Suprapubic skin (tissue), 4 donors: ENCODE data around the gene FAM161B. TPM values are rescaled to one million over a fixed set of nuclear protein-coding genes. Genes with fewer than 3 reads are reported as not detected.
"Not testable (repeated sequence)": the region's sequence is repeated elsewhere in the genome, so short reads cannot be mapped to it uniquely, and the experiment has no call there.

Experiments
- DNase-seq, 2 donors: peaks; one replicate each; pipeline ENCODE4 v3.0.0-alpha.2; 2019; ENCODE audit warnings: low spot score in 2 of 2
- H3K27ac ChIP-seq: fragments of 200-600 bp; sonication (generic); one replicate; pipeline ENCODE4 v1.5.1; 2019
- H3K27me3 ChIP-seq: fragments of 200-600 bp; sonication (generic); one replicate; pipeline ENCODE4 v1.5.1; 2019
- H3K36me3 ChIP-seq: fragments of 200-600 bp; sonication (generic); one replicate; pipeline ENCODE4 v1.5.1; 2019
- H3K4me1 ChIP-seq: fragments of 200-600 bp; sonication (generic); one replicate; pipeline ENCODE4 v1.5.1; 2019
- H3K4me3 ChIP-seq: fragments of 200-600 bp; sonication (generic); one replicate; pipeline ENCODE4 v1.5.1; 2019; ENCODE audit warnings: mild to moderate bottlenecking
- H3K9me3 ChIP-seq: fragments of 200-600 bp; sonication (generic); one replicate; pipeline ENCODE4 v1.5.1; 2019
- EP300 ChIP-seq: sonication (generic); formaldehyde crosslinking; IDR thresholded peaks from one replicate; pipeline ENCODE4 v1.6.1; 2017; ENCODE audit warnings: antibody characterized with exemption
- POLR2A ChIP-seq, 2 donors: fragments of 450-650 bp; IDR thresholded peaks; one replicate each; pipeline ENCODE4 v1.6.1; 2017; ENCODE audit warnings: antibody characterized with exemption in 2 of 2, mild to moderate bottlenecking in 2 of 2, moderate library complexity in 2 of 2
- POLR2AphosphoS5 ChIP-seq, 3 donors: sonication (generic); formaldehyde crosslinking; IDR thresholded peaks; one replicate each; pipeline ENCODE4 v1.6.1; 2017; ENCODE audit warnings: antibody characterized with exemption in 3 of 3
- WGBS: methylation state at CpG from one replicate; pipeline ENCODE4 v1.1.5; 2018; 5-methylcytosine and 5-hydroxymethylcytosine counted together
- total RNA-seq, 4 donors: library from RNA; depleted of rRNA; stranded (reverse); fragments of >200 nt; gene quantifications; one replicate each; pipeline ENCODE4 v1.1.0, GENCODE V29; 2016
- TF ChIP-seq, protein P1 (sequence below), 2 donors: fragments of 200-600 bp in 1 of 2; fragments of 450-650 bp in 1 of 2; sonication (generic) in 1 of 2; IDR thresholded peaks; one replicate each; pipeline ENCODE4 v1.5.1; 2016 to 2019; ENCODE audit warnings: antibody characterized with exemption in 2 of 2, mild to moderate bottlenecking in 1 of 2, moderate library complexity in 1 of 2

FAM161B gene
- total RNA-seq, 4 donors from 2014 or later = 2.1 to 4.7 (median 3.5) TPM

DNA sequence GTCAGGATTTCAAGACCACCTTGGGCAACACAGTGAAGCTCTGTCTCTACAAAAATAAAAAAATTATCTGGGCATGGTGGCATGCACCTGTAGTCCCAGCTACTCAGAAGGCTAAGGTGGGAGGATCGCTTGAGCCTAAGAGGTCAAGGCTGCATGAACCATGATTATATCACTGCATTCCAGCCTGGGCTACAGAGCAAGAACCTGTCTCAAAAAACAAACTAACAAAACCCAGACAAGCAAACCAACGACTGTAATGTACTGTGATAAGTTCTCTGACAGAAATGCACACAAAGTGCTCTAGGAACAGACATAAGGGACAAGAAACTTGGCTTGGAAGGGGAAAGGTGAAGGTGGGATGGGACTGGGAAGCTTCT is 46.8 kb upstream of the FAM161B start:
- H3K36me3 ChIP-seq = peaks cover 8% of the 10 kb centered on the region
- no peaks in the 10 kb centered on the region for H3K27me3 ChIP-seq
- H3K27ac ChIP-seq = no peak overlapping the region
- H3K4me1 ChIP-seq = no peaks in the 10 kb centered on the region
- DNase-seq = no peak
- H3K4me3 ChIP-seq = no peak overlapping the region
- TF ChIP-seq, protein P1, sequence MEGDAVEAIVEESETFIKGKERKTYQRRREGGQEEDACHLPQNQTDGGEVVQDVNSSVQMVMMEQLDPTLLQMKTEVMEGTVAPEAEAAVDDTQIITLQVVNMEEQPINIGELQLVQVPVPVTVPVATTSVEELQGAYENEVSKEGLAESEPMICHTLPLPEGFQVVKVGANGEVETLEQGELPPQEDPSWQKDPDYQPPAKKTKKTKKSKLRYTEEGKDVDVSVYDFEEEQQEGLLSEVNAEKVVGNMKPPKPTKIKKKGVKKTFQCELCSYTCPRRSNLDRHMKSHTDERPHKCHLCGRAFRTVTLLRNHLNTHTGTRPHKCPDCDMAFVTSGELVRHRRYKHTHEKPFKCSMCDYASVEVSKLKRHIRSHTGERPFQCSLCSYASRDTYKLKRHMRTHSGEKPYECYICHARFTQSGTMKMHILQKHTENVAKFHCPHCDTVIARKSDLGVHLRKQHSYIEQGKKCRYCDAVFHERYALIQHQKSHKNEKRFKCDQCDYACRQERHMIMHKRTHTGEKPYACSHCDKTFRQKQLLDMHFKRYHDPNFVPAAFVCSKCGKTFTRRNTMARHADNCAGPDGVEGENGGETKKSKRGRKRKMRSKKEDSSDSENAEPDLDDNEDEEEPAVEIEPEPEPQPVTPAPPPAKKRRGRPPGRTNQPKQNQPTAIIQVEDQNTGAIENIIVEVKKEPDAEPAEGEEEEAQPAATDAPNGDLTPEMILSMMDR (IDR thresholded peaks at IDR 0.05) = no peak
- TF ChIP-seq POLR2AphosphoS5 (IDR thresholded peaks at IDR 0.05) = no peak
- H3K9me3 ChIP-seq = no peaks in the 10 kb centered on the region
- WGBS = 75% methylated on average over 2 of the region's 2 CpGs

DNA sequence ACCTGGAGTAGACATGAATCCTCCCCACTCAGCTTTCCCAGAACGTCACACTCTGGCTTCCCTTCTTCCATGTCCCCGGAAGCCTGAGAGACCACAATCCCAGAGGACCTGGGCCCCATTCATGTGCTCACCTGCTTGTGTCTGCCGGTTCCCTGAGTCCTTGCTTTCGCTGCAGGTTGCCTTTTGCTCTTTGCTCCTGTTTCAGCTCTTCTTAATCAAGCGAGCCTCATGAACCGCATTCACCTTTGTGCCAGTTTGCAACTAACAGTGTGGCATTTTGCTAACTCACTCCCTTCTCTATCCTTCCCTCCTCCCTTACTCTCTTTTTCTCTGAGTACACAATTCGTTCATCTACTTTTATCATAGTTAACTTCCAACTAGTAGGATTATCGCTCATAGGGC is 46.1 kb upstream of the FAM161B start:
- WGBS = 94% methylated on average over 8 of the region's 8 CpGs
- H3K27ac ChIP-seq = no peak overlapping the region
- H3K4me1 ChIP-seq = no peaks in the 10 kb centered on the region
- no peak overlapping the region for H3K4me3 ChIP-seq
- no peaks in the 10 kb centered on the region for H3K27me3 ChIP-seq
- TF ChIP-seq POLR2A (IDR thresholded peaks at IDR 0.05) = no peak
- TF ChIP-seq, protein P1 (IDR thresholded peaks at IDR 0.05) = no peak
- no peak for TF ChIP-seq POLR2AphosphoS5 (IDR thresholded peaks at IDR 0.05)
- TF ChIP-seq EP300 = no peak
- no peak for DNase-seq
- H3K9me3 ChIP-seq = no peaks in the 10 kb centered on the region
- peaks cover 8% of the 10 kb centered on the region for H3K36me3 ChIP-seq

DNA sequence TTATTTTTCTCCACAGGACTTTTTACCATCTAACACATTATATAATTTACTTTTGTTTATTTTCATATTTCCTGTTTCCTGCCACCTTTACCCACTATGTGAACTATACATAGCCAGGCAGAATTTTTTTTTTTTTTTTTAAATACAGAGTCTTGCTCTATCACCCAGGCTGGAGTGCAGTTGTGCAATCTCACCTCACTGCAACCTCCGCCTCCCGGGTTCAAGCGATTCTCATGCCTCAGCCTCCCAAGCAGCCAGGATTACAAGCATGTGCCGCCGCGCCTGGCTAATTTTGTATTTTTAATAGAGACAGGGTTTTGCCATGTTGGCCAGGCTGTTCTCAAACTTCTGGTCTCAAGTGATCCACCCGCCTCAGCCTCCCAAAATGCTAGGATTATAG is 45.0 kb upstream of the FAM161B start:
- DNase-seq, H3K27me3 ChIP-seq, H3K4me1 ChIP-seq, H3K36me3 ChIP-seq, H3K9me3 ChIP-seq, H3K4me3 ChIP-seq, H3K27ac ChIP-seq: not testable (repeated sequence)
- WGBS = 99% methylated on average over 7 of the region's 7 CpGs

DNA sequence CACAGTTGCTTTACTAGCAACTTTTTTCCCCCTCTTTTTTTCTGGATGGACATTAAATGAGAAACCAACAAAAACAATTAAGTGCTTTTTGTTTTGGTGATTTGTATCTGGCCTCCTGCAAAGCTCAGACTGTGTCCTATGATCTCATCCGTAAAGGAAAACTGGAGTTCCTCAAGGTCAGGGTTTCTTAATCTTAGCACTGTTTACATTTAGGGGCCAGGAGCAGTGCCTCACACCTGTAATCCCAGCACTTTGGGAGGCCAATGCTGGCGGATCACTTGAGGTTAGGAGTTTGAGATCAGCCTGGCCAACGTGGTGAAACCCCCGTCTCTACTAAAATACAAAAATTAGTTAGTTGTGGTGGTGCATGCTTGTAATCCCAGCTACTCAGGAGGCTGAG is 41.2 kb upstream of the FAM161B start:
- TF ChIP-seq EP300 = no peak
- no peak for TF ChIP-seq POLR2A (IDR thresholded peaks at IDR 0.05)
- TF ChIP-seq, protein P1 (IDR thresholded peaks at IDR 0.05) = no peak
- TF ChIP-seq POLR2AphosphoS5 (IDR thresholded peaks at IDR 0.05) = no peak
- Histone ChIP-seq H3K27me3 (no peaks in the 10 kb centered on the region), H3K4me3 (no peak overlapping the region), H3K4me1 (no peaks in the 10 kb centered on the region), H3K27ac (no peak overlapping the region), H3K9me3 (no peaks in the 10 kb centered on the region), H3K36me3 (peaks cover 21% of the 10 kb centered on the region)
- 94% methylated on average over 4 of the region's 4 CpGs for WGBS
- no peak for DNase-seq

DNA sequence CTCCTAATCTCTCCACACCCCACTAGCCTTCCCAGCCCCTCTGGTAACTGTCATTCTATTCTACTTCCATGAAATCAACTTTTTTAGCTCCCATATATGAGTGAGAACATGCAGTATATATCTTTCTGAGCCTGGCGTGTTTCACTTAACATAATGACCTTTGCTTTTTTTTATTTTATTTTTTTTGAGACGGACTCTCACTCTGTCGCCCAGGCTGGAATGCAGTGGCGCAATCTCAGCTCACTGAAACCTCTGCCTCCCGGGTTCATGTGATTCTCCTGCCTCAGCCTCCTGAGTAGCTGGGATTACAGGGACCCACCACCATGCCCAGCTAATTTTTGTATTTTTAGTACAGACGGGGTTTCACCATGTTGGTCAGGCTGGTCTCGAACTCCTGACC is 38.8 kb upstream of the FAM161B start:
- peaks cover 28% of the 10 kb centered on the region for H3K36me3 ChIP-seq
- not testable (repeated sequence) for H3K9me3 ChIP-seq, H3K27me3 ChIP-seq, DNase-seq, H3K27ac ChIP-seq, H3K4me3 ChIP-seq, H3K4me1 ChIP-seq
- WGBS = 90% methylated on average over 7 of the region's 7 CpGs

DNA sequence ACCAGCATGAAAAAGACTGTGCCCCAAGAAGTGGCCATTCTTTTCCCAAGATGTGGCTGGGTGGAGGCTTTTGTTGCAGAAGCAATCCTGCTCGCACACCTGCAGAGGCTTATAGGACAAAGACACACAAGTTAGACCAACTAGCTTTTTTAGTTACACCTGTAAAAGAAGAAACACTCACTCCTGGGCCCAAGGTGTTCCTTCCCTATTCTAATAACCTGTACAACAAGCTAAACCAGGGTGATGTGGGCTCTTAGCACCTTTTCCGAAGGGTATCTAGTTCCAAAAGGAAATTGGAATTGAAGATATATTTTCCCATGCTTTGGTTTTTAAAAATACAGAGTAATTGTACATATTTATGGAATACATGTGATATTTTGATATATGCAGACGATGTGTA is 38.2 kb upstream of the FAM161B start:
- no peak overlapping the region for H3K4me3 ChIP-seq
- no peaks in the 10 kb centered on the region for H3K27me3 ChIP-seq
- WGBS = 88% methylated on average over 3 of the region's 3 CpGs
- no peak for DNase-seq
- H3K27ac ChIP-seq = no peak overlapping the region
- TF ChIP-seq EP300 (no peak), POLR2A (IDR thresholded peaks at IDR 0.05) (no peak), POLR2AphosphoS5 (IDR thresholded peaks at IDR 0.05) (no peak)
- TF ChIP-seq, protein P1 (IDR thresholded peaks at IDR 0.05) = no peak
- no peaks in the 10 kb centered on the region for H3K4me1 ChIP-seq
- H3K9me3 ChIP-seq = no peaks in the 10 kb centered on the region
- peaks cover 27% of the 10 kb centered on the region for H3K36me3 ChIP-seq
